ENCODE measurements around the gene SLC25A21. TPM values are rescaled to one million over a fixed set of nuclear protein-coding genes. Genes with fewer than 3 reads are reported as not detected.

Gene SLC25A21
- total RNA-seq, 1 donor = 1.3 TPM

GRCh38 chr14:36781897-36782296 is 390.5 kb downstream of the SLC25A21 start:
- DNase-seq (ENCODE audit: low read depth) = no peak
- H3K4me3 ChIP-seq (ENCODE audit: low read depth, low read length) = no peak overlapping the region
- no peak for TF ChIP-seq CTCF (IDR thresholded peaks at IDR 0.05; ENCODE audit: insufficient read depth, low read depth, low read length)

- no peak overlapping the region for H3K4me3 ChIP-seq (ENCODE audit: low read depth, low read length)
- no peak for DNase-seq (ENCODE audit: low read depth)
- no peak for TF ChIP-seq CTCF (IDR thresholded peaks at IDR 0.05; ENCODE audit: insufficient read depth, low read depth, low read length)
Measured at GRCh38 chr14:36773558-36773957, 398.8 kb downstream of the SLC25A21 start.

- TF ChIP-seq CTCF (IDR thresholded peaks at IDR 0.05; ENCODE audit: insufficient read depth, low read depth, low read length) = no peak
- DNase-seq (ENCODE audit: low read depth) = no peak
Measured at GRCh38 chr14:36773136-36773540, 399.3 kb downstream of the SLC25A21 start.

GRCh38 chr14:36771028-36771640 is 401.3 kb downstream of the SLC25A21 start:
- TF ChIP-seq CTCF (IDR thresholded peaks at IDR 0.05; ENCODE audit: insufficient read depth, low read depth, low read length) = no peak
- no peak for DNase-seq (ENCODE audit: low read depth)
- no peak overlapping the region for H3K4me3 ChIP-seq (ENCODE audit: low read depth, low read length)

More at GRCh38 chr14:36773136-36773540, 399.3 kb downstream of the SLC25A21 start:
- no peak overlapping the region for H3K4me3 ChIP-seq (ENCODE audit: low read depth, low read length)

- DNase-seq (ENCODE audit: low read depth) = no peak
- no peak overlapping the region for H3K4me3 ChIP-seq (ENCODE audit: low read depth, low read length)
- TF ChIP-seq CTCF (IDR thresholded peaks at IDR 0.05; ENCODE audit: insufficient read depth, low read depth, low read length) = no peak
Measured at GRCh38 chr14:36768638-36769337, 403.6 kb downstream of the SLC25A21 start.

GRCh38 chr14:36767603-36768281 is 404.7 kb downstream of the SLC25A21 start:
- no peak overlapping the region for H3K4me3 ChIP-seq (ENCODE audit: low read depth, low read length)
- no peak for TF ChIP-seq CTCF (IDR thresholded peaks at IDR 0.05; ENCODE audit: insufficient read depth, low read depth, low read length)
- no peak for DNase-seq (ENCODE audit: low read depth)

Measured in fibroblast of villous mesenchyme (primary cell).